Measurements from ENCODE around the gene GTF2F1.
A peak's percentile ranks its signal among the peaks of the same experiment; 100 is the strongest.

The GTF2F1 gene

GRCh38 chr19:6393983-6394412 lies 1.0 kb upstream of the GTF2F1 start:
- no peaks in the 10 kb centered on the region for H3K27me3 Mint-ChIP-seq (ENCODE audit: low read depth)
- peak overlapping the region; percentile 94 to 97 (median 95) for H3K4me3 Mint-ChIP-seq
- peak overlapping the region; percentile 99 for H3K27ac Mint-ChIP-seq
- peaks cover 25% of the 10 kb centered on the region for H3K4me1 Mint-ChIP-seq
- peaks cover 12% of the 10 kb centered on the region for H3K36me3 Mint-ChIP-seq (ENCODE audit: low read depth)
- H3K9me3 Mint-ChIP-seq = no peaks in the 10 kb centered on the region
- TF ChIP-seq CTCF (IDR thresholded peaks at IDR 0.05; ENCODE audit: unreplicated experiment in 3 of 3) = no peak

GRCh38 chr19:6392221-6393073 lies 517 bp downstream of the GTF2F1 start:
- Mint-ChIP-seq H3K4me3 (peak overlapping the region; percentile 94 to 97 (median 95)), H3K9me3 (no peaks in the 10 kb centered on the region), H3K36me3 (ENCODE audit: low read depth) (peaks cover 18% of the 10 kb centered on the region), H3K27me3 (ENCODE audit: low read depth) (no peaks in the 10 kb centered on the region), H3K27ac (peak overlapping the region; percentile 99), H3K4me1 (peaks cover 25% of the 10 kb centered on the region)
- TF ChIP-seq CTCF (IDR thresholded peaks at IDR 0.05; ENCODE audit: unreplicated experiment in 3 of 3) = no peak

GRCh38 chr19:6387372-6387771 lies 5.6 kb downstream of the GTF2F1 start:
- Mint-ChIP-seq H3K9me3 (no peaks in the 10 kb centered on the region), H3K27ac (no peak overlapping the region), H3K4me3 (no peak overlapping the region), H3K36me3 (ENCODE audit: low read depth) (peaks cover 49% of the 10 kb centered on the region), H3K4me1 (peaks cover 14% of the 10 kb centered on the region), H3K27me3 (ENCODE audit: low read depth) (no peaks in the 10 kb centered on the region)
- no peak for TF ChIP-seq CTCF (IDR thresholded peaks at IDR 0.05; ENCODE audit: unreplicated experiment in 3 of 3)

- peaks cover 65% of the 10 kb centered on the region for H3K36me3 Mint-ChIP-seq (ENCODE audit: low read depth)
- H3K27me3 Mint-ChIP-seq (ENCODE audit: low read depth) = no peaks in the 10 kb centered on the region
- H3K9me3 Mint-ChIP-seq = peaks cover 3% of the 10 kb centered on the region
- no peak overlapping the region for H3K27ac Mint-ChIP-seq
- no peak overlapping the region for H3K4me3 Mint-ChIP-seq
- no peak for TF ChIP-seq CTCF (IDR thresholded peaks at IDR 0.05; ENCODE audit: unreplicated experiment in 3 of 3)
- H3K4me1 Mint-ChIP-seq = no peaks in the 10 kb centered on the region
These were observed 8.6 kb downstream of the GTF2F1 start for GRCh38 chr19:6384381-6384780.

- Mint-ChIP-seq H3K27me3 (ENCODE audit: low read depth) (no peaks in the 10 kb centered on the region), H3K27ac (no peak overlapping the region), H3K9me3 (peaks cover 3% of the 10 kb centered on the region), H3K4me3 (no peak overlapping the region), H3K4me1 (peaks cover 6% of the 10 kb centered on the region), H3K36me3 (ENCODE audit: low read depth) (peaks cover 72% of the 10 kb centered on the region)
- no peak for TF ChIP-seq CTCF (IDR thresholded peaks at IDR 0.05; ENCODE audit: unreplicated experiment in 3 of 3)
These were observed 9.8 kb downstream of the GTF2F1 start for GRCh38 chr19:6383188-6383587.

All from nephron (organoid).